ENCODE measurements around the gene EIF4G2.

DNA sequence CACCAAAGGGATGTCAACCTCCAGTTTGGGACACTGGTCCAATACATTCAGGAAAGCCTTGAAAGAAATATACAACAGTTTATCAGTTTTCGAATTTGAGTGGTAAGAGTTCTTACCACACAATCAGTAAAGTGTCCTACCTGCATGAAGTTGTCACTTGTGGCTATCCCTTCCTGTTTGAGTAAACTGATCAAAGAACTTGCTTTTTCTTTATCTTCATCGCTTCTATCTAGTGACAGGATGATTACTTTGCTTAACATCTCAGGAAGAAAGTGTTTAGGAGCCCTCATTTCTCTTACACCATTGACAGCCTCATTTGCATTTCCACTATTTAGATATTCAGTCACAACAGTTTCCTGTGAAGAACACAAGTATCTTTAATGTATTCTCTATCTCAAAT, 8.4 kb downstream of the EIF4G2 start:
- TF ChIP-seq, protein P1, sequence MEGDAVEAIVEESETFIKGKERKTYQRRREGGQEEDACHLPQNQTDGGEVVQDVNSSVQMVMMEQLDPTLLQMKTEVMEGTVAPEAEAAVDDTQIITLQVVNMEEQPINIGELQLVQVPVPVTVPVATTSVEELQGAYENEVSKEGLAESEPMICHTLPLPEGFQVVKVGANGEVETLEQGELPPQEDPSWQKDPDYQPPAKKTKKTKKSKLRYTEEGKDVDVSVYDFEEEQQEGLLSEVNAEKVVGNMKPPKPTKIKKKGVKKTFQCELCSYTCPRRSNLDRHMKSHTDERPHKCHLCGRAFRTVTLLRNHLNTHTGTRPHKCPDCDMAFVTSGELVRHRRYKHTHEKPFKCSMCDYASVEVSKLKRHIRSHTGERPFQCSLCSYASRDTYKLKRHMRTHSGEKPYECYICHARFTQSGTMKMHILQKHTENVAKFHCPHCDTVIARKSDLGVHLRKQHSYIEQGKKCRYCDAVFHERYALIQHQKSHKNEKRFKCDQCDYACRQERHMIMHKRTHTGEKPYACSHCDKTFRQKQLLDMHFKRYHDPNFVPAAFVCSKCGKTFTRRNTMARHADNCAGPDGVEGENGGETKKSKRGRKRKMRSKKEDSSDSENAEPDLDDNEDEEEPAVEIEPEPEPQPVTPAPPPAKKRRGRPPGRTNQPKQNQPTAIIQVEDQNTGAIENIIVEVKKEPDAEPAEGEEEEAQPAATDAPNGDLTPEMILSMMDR (IDR thresholded peaks at IDR 0.05): no peak
- TF ChIP-seq EZH2 (IDR thresholded peaks at IDR 0.05) (no peak), EZH2phosphoT487 (IDR thresholded peaks at IDR 0.05) (no peak)

Data from neural progenitor cell (in vitro differentiated cells).